CD14-positive monocyte (primary cell): ENCODE results near the gene SRRM3. TPM values are rescaled to one million over a fixed set of nuclear protein-coding genes. Genes with fewer than 3 reads are reported as not detected.
"Not testable (repeated sequence)": the region's sequence is repeated elsewhere in the genome, so short reads cannot be mapped to it uniquely, and the experiment has no call there.

Experiments used
- DNase-seq, 3 donors: peaks; one replicate each; pipeline ENCODE4 v3.0.0-alpha.2; 2011 to 2022
- H2AFZ ChIP-seq: 2 replicates; pipeline ENCODE4 v1.6.0; 2012; ENCODE audit warnings: mild to moderate bottlenecking, low read depth, low read length, inconsistent platforms; ENCODE audit not compliant: insufficient read depth, poor library complexity, severe bottlenecking
- H3K27ac ChIP-seq, 2 donors: 1 replicate in 1 of 2; 2 replicates in 1 of 2; pipeline ENCODE4 v1.5.1; 2012 to 2013; ENCODE audit warnings: low read length in 2 of 2, control low read depth in 1 of 2, inconsistent platforms in 1 of 2, low read depth in 1 of 2, mild to moderate bottlenecking in 1 of 2
- H3K27me3 ChIP-seq, 2 donors: one replicate each; pipeline versions ENCODE4 v1.6.0 to v1.6.1; 2011 to 2013; ENCODE audit warnings: low read length in 2 of 2; ENCODE audit not compliant: control insufficient read depth in 2 of 2, insufficient read depth in 2 of 2
- H3K36me3 ChIP-seq, 2 donors: replicated peaks in 1 of 2; 1 replicate in 1 of 2; 2 replicates in 1 of 2; pipeline versions ENCODE4 v1.5.1 to v1.6.1; 2012 to 2013; ENCODE audit warnings: low read length in 2 of 2, control low read depth in 1 of 2, inconsistent platforms in 1 of 2, mild to moderate bottlenecking in 1 of 2; ENCODE audit not compliant: insufficient read depth in 2 of 2, control insufficient read depth in 1 of 2
- H3K4me1 ChIP-seq, 2 donors: 1 replicate in 1 of 2; 2 replicates in 1 of 2; pipeline versions ENCODE4 v1.5.1 to v1.6.1; 2012 to 2013; ENCODE audit warnings: low read length in 2 of 2, control low read depth in 1 of 2, inconsistent platforms in 1 of 2, mild to moderate bottlenecking in 1 of 2, moderate library complexity in 1 of 2; ENCODE audit not compliant: insufficient read depth in 2 of 2, control insufficient read depth in 1 of 2
- H3K4me2 ChIP-seq: replicated peaks from 2 replicates; pipeline ENCODE3; 2012; ENCODE audit warnings: low read length, moderate library complexity, mild to moderate bottlenecking; ENCODE audit not compliant: poor library complexity, severe bottlenecking; ENCODE audit errors: extremely low read depth
- H3K4me3 ChIP-seq, 3 experiments: fragments of 200-600 bp in 1 of 3; sonication (generic) in 1 of 3; replicated peaks in 1 of 3; 1 replicate in 2 of 3; 2 replicates in 1 of 3; pipeline ENCODE4 v1.5.1; 2011 to 2013; ENCODE audit warnings: low read length in 3 of 3, mild to moderate bottlenecking in 3 of 3, control low read depth in 2 of 3, low read depth in 2 of 3, inconsistent platforms in 1 of 3, moderate library complexity in 1 of 3
- H3K79me2 ChIP-seq: 2 replicates; pipeline ENCODE4 v1.6.0; 2012; ENCODE audit warnings: mild to moderate bottlenecking, control low read depth, inconsistent platforms, low read length, moderate library complexity; ENCODE audit not compliant: insufficient read depth
- H3K9ac ChIP-seq: 2 replicates; pipeline ENCODE4 v1.6.0; 2017; ENCODE audit warnings: low read length, mild to moderate bottlenecking; ENCODE audit not compliant: insufficient read depth, poor library complexity, severe bottlenecking
- H3K9me3 ChIP-seq, 2 donors: replicated peaks in 1 of 2; 1 replicate in 1 of 2; 2 replicates in 1 of 2; pipeline versions ENCODE4 v1.5.1 to v1.6.1; 2012 to 2013; ENCODE audit warnings: low read length in 2 of 2, control low read depth in 1 of 2; ENCODE audit not compliant: control insufficient read depth in 1 of 2, insufficient read depth in 1 of 2
- H4K20me1 ChIP-seq: 2 replicates; pipeline ENCODE4 v1.6.0; 2012; ENCODE audit warnings: mild to moderate bottlenecking, low read length, control low read depth, moderate library complexity; ENCODE audit not compliant: insufficient read depth
- H3K27ac Mint-ChIP-seq, 7 donors: one replicate each; pipeline ENCODE4 v1.8.0; 2020; ENCODE audit warnings: mild to moderate bottlenecking in 7 of 7, mixed read lengths in 7 of 7, moderate library complexity in 6 of 7, inconsistent platforms in 2 of 7
- H3K27me3 Mint-ChIP-seq, 3 donors: one replicate each; pipeline ENCODE4 v1.8.0; 2021 to 2022; ENCODE audit warnings: low read depth in 3 of 3, mild to moderate bottlenecking in 3 of 3, mixed read lengths in 3 of 3, moderate library complexity in 3 of 3, inconsistent platforms in 1 of 3
- H3K36me3 Mint-ChIP-seq, 2 donors: one replicate each; pipeline ENCODE4 v1.8.0; 2020; ENCODE audit warnings: mixed read lengths in 2 of 2, inconsistent platforms in 1 of 2, mild to moderate bottlenecking in 1 of 2
- H3K4me1 Mint-ChIP-seq: one replicate; pipeline ENCODE4 v1.8.0; 2020; ENCODE audit warnings: mild to moderate bottlenecking, mixed read lengths
- H3K4me3 Mint-ChIP-seq, 2 donors: one replicate each; pipeline ENCODE4 v1.8.0; 2020; ENCODE audit warnings: mild to moderate bottlenecking in 2 of 2, mixed read lengths in 2 of 2, moderate library complexity in 1 of 2
- H3K9me3 Mint-ChIP-seq, 7 donors: one replicate each; pipeline ENCODE4 v1.8.0; 2020 to 2022; ENCODE audit warnings: mixed read lengths in 7 of 7, mild to moderate bottlenecking in 6 of 7, moderate library complexity in 6 of 7, inconsistent platforms in 2 of 7
- CTCF ChIP-seq: fragments of 200-600 bp; IDR thresholded peaks from one replicate; pipeline ENCODE4 v1.8.0; 2022; ENCODE audit warnings: antibody characterized with exemption, mild to moderate bottlenecking
- WGBS: methylation state at CpG from one replicate; pipeline ENCODE4 v1.1.5; 2013; ENCODE audit warnings: missing lambda C conversion rate; ENCODE audit not compliant: insufficient coverage; 5-methylcytosine and 5-hydroxymethylcytosine counted together
- intact Hi-C, 2 donors: fragments of 100-400 bp; cut with micrococcal nuclease; formaldehyde crosslinking; loops; one replicate each; pipeline versions ENCODE4 v1.15.0 to v1.15.1; 2023
- polyA plus RNA-seq, 3 donors: library from polyadenylated mRNA; depleted of rRNA in 1 of 3; unstranded in 2 of 3; stranded (reverse) in 1 of 3; fragments of 300-500 nt in 2 of 3; fragments of >200 nt in 1 of 3; fragmentation: Illumina TruSeq in 2 of 3; gene quantifications; 1 replicate in 2 of 3; 2 replicates in 1 of 3; pipeline ENCODE4 v1.2.3, GENCODE V29; 2012 to 2021

Gene SRRM3
- polyA plus RNA-seq, 3 donors, result not detected

- intact Hi-C loops, result no loop called here
- H3K9ac ChIP-seq, result no peak overlapping the region
- Mint-ChIP-seq H3K9me3 (peaks cover 0 to 7% (median 3%) of the 10 kb centered on the region in 7 donors), H3K4me1 (peaks cover 17% of the 10 kb centered on the region), H3K27me3 (peaks cover 38 to 46% (median 41%) of the 10 kb centered on the region in 3 donors), H3K4me3 (no peak overlapping the region), H3K27ac (no peak overlapping the region), H3K36me3 (peaks cover 2 to 3% of the 10 kb centered on the region in 2 donors)
- H3K27ac ChIP-seq, result no peak overlapping the region
- H3K4me3 ChIP-seq, result no peak overlapping the region
- H3K27me3 ChIP-seq, result peaks cover 12 to 22% of the 10 kb centered on the region in 2 donors
- no peak for DNase-seq
- peaks cover 12 to 23% of the 10 kb centered on the region in 2 donors for H3K4me1 ChIP-seq
- no peak overlapping the region for H2AFZ ChIP-seq
- H4K20me1 ChIP-seq, result no peaks in the 10 kb centered on the region
- no peaks in the 10 kb centered on the region for H3K36me3 ChIP-seq
- no peaks in the 10 kb centered on the region for H3K9me3 ChIP-seq
- no peaks in the 10 kb centered on the region for H3K79me2 ChIP-seq
- no peak overlapping the region for H3K4me2 ChIP-seq
- TF ChIP-seq CTCF, result no peak
- 85% methylated on average over 7 of the region's 16 CpGs for WGBS
These were observed 85.2 kb downstream of the SRRM3 start for GRCh38 chr7:76286842-76287403.

GRCh38 chr7:76290847-76291350 lies 89.2 kb downstream of the SRRM3 start:
- H3K36me3 ChIP-seq, H3K27ac ChIP-seq, H3K9ac ChIP-seq, H3K9me3 ChIP-seq, H3K4me3 ChIP-seq, H3K4me2 ChIP-seq, DNase-seq, H3K79me2 ChIP-seq, H3K4me3 Mint-ChIP-seq, H4K20me1 ChIP-seq, H3K27me3 ChIP-seq, H3K9me3 Mint-ChIP-seq, H3K36me3 Mint-ChIP-seq, intact Hi-C loops: not testable (repeated sequence)
- peak overlapping the region; percentile 83 for H2AFZ ChIP-seq
- peaks cover 8 to 17% (median 11%) of the 10 kb centered on the region in 3 donors for H3K27me3 Mint-ChIP-seq
- H3K4me1 ChIP-seq, result peaks cover 25 to 38% of the 10 kb centered on the region in 2 donors
- H3K4me1 Mint-ChIP-seq, result peaks cover 35% of the 10 kb centered on the region
- peak overlapping the region in 3 of 7 donors; percentile 54 to 70 (median 55) for H3K27ac Mint-ChIP-seq
- 84% methylated on average over 5 of the region's 6 CpGs for WGBS
